OCI-LY7 (cell line): ENCODE data around the gene DIAPH3.

Source experiments
- CTCF ChIP-seq: fragments of 200-600 bp; sonication (generic); conservative IDR thresholded peaks from 2 replicates; pipeline ENCODE4 v1.5.1; 2014; ENCODE audit warnings: mild to moderate bottlenecking, antibody characterized with exemption, low read length, moderate library complexity, mixed read lengths
- EZH2phosphoT487 ChIP-seq: fragments of 200-600 bp; sonication (generic); IDR thresholded peaks from 2 replicates; pipeline ENCODE4 v1.6.1; 2018; ENCODE audit warnings: low read depth, borderline replicate concordance, mild to moderate bottlenecking, mixed run types, antibody characterized with exemption, low read length, moderate library complexity, mixed read lengths

GRCh38 chr13:59996461-59996980, 167.2 kb downstream of the DIAPH3 start:
- TF ChIP-seq CTCF: no peak
- TF ChIP-seq EZH2phosphoT487: no peak
